ENCODE results near the gene CELF6.

CELF6 gene

DNA sequence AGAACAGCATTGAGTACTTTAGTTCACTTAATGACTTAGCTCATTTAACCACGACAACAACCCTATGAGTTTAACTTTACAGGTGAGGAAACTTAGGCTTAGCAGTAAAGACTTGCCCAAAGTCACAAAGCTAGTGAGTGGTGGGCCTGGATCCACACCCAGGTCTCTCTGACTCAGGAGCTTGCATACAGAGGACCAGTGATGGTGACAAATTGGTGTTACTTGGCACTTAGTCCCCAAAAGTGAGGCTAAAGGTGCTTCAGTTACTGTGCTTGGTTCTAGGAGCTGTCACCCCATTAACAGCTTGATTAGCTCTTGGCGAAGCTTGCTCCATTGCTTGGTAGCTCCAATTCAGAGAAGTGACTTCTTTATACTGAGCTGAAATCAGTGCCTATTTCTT lies 6.1 kb downstream of the CELF6 start:
- H3K36me3 ChIP-seq (ENCODE audit: control insufficient read depth, insufficient read depth, low read length): no peaks in the 10 kb centered on the region
- peaks cover 1% of the 10 kb centered on the region for H3K27me3 ChIP-seq (ENCODE audit: control insufficient read depth, insufficient read depth, low read length)
- H3K4me1 ChIP-seq (ENCODE audit: control insufficient read depth, insufficient read depth, low read length): no peaks in the 10 kb centered on the region
- no peak overlapping the region for H3K4me3 ChIP-seq (ENCODE audit: low read length)
- no peaks in the 10 kb centered on the region for H3K9me3 ChIP-seq (ENCODE audit: control insufficient read depth, low read length)
- H3K9ac ChIP-seq (ENCODE audit: low read length): no peak overlapping the region

DNA sequence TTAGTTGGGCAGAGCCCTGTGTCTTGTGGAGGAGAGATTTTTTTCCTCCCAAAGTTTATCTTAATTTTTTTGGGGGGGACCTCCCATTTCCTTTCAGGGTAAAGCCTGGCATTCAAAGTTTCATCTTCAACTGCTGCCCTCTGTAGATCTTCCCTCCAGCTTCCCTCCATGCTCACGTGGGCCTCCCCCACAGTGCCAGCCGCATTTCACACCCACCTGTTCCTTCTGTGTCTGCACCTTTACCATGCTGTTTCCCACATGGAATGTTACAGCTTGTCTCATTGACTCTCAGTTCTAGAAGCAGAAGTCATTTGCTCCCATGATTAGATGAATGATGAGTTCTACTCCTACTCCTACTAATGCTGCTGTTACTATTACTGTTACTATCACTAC lies 6.5 kb downstream of the CELF6 start:
- H3K36me3 ChIP-seq (ENCODE audit: control insufficient read depth, insufficient read depth, low read length): no peaks in the 10 kb centered on the region
- H3K4me3 ChIP-seq (ENCODE audit: low read length): no peak overlapping the region
- no peak overlapping the region for H3K9ac ChIP-seq (ENCODE audit: low read length)
- no peaks in the 10 kb centered on the region for H3K4me1 ChIP-seq (ENCODE audit: control insufficient read depth, insufficient read depth, low read length)
- no peaks in the 10 kb centered on the region for H3K9me3 ChIP-seq (ENCODE audit: control insufficient read depth, low read length)
- H3K27me3 ChIP-seq (ENCODE audit: control insufficient read depth, insufficient read depth, low read length): no peaks in the 10 kb centered on the region

DNA sequence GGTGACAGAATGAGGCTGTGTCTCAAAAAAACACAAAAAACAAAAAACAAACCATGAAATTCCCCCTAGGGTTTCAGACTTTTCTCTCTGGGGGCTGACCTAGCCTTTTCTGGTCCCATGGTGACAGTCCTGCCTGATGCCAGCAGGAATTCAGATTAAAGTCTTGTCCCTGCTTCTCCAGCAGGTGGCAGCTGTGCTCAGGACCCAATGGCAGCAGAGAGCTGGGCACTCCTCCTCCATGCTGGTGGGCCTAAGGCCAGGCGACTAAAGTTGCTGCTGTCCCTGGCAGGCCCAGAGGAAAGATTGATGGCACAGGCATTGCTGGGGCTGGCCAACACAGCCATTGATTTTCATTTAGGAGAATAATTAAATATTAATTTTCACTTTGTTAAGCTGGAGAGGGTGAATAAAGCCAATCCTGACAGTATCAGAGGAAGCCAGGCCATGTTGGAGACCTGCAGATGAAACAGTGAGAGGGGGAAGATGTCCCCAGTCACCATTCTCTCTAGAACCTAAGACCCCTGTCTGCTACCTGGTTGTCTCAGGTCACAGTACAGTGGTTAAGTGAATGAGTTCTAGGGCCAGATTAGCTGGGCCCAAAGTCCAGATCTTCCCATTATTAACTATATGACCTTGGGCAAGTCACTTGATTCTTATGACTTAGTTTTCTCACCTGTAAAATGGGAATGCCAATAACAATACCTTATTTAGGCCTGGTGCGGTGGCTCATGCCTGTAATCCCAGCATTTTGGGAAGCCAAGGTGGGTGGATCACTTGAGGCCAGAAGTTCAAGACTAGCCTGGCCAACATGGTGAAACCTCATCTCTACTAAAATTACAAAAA lies 7.1 kb downstream of the CELF6 start:
- Histone ChIP-seq H3K9me3 (ENCODE audit: control insufficient read depth, low read length) (no peaks in the 10 kb centered on the region), H3K36me3 (ENCODE audit: control insufficient read depth, insufficient read depth, low read length) (no peaks in the 10 kb centered on the region), H3K9ac (ENCODE audit: low read length) (no peak overlapping the region), H3K4me3 (ENCODE audit: low read length) (no peak overlapping the region), H3K27me3 (ENCODE audit: control insufficient read depth, insufficient read depth, low read length) (no peaks in the 10 kb centered on the region), H3K4me1 (ENCODE audit: control insufficient read depth, insufficient read depth, low read length) (no peaks in the 10 kb centered on the region)

DNA sequence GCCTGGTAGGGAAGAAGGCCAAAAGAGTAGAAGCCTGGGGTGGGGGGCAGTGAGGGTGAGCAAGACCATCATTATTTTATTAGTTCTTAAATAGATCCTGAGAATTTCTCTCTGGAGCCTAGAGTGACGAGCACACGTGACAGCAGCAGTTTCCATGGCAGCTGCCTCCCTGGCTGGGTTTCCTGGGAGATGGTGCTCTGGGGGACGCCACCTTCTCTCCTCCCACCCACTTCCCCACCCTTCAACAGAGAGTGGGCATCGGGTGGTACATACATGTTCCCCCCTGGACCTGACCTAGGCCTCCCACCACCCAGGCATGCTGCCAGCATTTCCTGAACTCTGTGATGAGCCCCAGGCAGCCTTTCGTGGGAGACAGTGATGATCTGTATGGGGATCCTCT lies 12.9 kb downstream of the CELF6 start:
- H3K4me3 ChIP-seq (ENCODE audit: low read length): no peak overlapping the region
- H3K4me1 ChIP-seq (ENCODE audit: control insufficient read depth, insufficient read depth, low read length): no peaks in the 10 kb centered on the region

DNA sequence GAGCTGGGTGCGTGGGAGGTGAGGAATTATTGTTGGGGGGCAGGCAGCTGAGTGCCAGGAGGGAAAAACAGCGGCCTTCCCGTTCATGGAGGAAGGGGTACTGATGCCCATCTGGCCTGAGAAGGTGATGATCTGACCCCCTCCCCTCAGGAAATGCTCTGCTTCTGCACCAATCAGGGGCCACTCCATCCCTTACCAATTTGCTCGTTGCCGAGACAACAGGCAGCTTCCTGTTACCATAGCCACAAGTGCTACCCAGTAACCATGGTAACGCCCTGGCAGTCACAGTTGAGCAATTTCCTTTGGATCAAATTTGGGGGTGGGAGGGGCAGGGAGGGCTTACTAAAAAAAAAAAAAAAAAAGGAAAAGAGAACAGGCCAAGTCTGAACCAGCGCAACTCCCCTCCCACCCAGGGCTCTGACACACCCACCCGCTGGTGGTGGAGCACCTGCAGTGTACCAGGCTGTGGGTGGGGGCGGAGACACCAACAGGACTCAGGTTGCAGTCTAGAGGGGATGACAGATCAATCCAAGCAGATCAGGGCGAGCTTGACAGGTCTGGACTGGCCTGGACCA lies 13.7 kb downstream of the CELF6 start:
- Histone ChIP-seq H3K9me3 (ENCODE audit: control insufficient read depth, low read length) (no peaks in the 10 kb centered on the region), H3K27me3 (ENCODE audit: control insufficient read depth, insufficient read depth, low read length) (no peaks in the 10 kb centered on the region), H3K4me3 (ENCODE audit: low read length) (no peak overlapping the region), H3K9ac (ENCODE audit: low read length) (no peak overlapping the region), H3K4me1 (ENCODE audit: control insufficient read depth, insufficient read depth, low read length) (no peaks in the 10 kb centered on the region), H3K36me3 (ENCODE audit: control insufficient read depth, insufficient read depth, low read length) (no peaks in the 10 kb centered on the region)

More for the DNA sequence above, 12.9 kb downstream of the CELF6 start:
- H3K27me3 ChIP-seq (ENCODE audit: control insufficient read depth, insufficient read depth, low read length): no peaks in the 10 kb centered on the region
- H3K9ac ChIP-seq (ENCODE audit: low read length): no peak overlapping the region
- no peaks in the 10 kb centered on the region for H3K36me3 ChIP-seq (ENCODE audit: control insufficient read depth, insufficient read depth, low read length)
- H3K9me3 ChIP-seq (ENCODE audit: control insufficient read depth, low read length): no peaks in the 10 kb centered on the region

DNA sequence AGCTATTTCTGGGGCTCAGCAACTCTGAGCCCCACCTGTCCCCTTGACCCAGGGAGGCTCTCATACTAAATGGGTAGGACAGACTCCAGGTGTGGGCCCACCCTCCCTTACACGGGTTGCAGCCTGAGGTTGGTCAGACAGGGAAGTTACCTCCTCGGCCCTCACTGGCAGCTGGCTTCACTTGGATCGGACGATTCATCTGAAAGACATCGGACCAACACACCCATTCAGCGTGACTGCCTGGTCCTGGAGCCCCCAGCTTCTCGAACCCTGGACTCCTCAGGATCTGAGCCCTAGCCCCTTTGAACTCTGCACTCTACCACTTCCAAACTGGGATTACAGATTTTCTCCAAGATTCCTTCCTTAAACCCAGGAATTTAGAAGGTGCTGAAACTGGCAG lies 15.4 kb downstream of the CELF6 start:
- Histone ChIP-seq H3K9ac (ENCODE audit: low read length) (no peak overlapping the region), H3K9me3 (ENCODE audit: control insufficient read depth, low read length) (no peaks in the 10 kb centered on the region), H3K27me3 (ENCODE audit: control insufficient read depth, insufficient read depth, low read length) (no peaks in the 10 kb centered on the region), H3K4me1 (ENCODE audit: control insufficient read depth, insufficient read depth, low read length) (no peaks in the 10 kb centered on the region), H3K36me3 (ENCODE audit: control insufficient read depth, insufficient read depth, low read length) (no peaks in the 10 kb centered on the region), H3K4me3 (ENCODE audit: low read length) (no peak overlapping the region)

DNA sequence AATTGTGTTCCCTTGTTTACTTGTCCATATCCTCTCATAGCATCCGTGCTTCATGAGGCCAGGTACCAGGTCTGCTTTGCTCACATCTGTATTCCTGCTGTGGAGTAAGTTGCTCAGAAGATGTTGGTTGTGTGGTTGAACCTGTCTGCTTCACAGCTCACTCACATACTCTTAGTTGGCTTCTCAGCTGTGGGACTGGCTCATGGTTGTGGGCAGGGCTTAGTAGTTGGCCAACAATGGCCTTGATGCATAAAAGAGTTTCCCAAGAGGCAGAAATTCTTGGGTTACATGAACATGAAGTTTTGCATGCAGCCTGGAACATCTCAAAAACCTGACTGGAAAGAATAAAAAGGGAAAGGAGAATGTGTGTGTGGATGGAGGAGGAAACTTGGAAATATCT lies 17.0 kb downstream of the CELF6 start:
- no peaks in the 10 kb centered on the region for H3K27me3 ChIP-seq (ENCODE audit: control insufficient read depth, insufficient read depth, low read length)
- no peak overlapping the region for H3K9ac ChIP-seq (ENCODE audit: low read length)
- no peaks in the 10 kb centered on the region for H3K4me1 ChIP-seq (ENCODE audit: control insufficient read depth, insufficient read depth, low read length)
- H3K4me3 ChIP-seq (ENCODE audit: low read length): no peak overlapping the region
- H3K9me3 ChIP-seq (ENCODE audit: control insufficient read depth, low read length): no peaks in the 10 kb centered on the region
- no peaks in the 10 kb centered on the region for H3K36me3 ChIP-seq (ENCODE audit: control insufficient read depth, insufficient read depth, low read length)

DNA sequence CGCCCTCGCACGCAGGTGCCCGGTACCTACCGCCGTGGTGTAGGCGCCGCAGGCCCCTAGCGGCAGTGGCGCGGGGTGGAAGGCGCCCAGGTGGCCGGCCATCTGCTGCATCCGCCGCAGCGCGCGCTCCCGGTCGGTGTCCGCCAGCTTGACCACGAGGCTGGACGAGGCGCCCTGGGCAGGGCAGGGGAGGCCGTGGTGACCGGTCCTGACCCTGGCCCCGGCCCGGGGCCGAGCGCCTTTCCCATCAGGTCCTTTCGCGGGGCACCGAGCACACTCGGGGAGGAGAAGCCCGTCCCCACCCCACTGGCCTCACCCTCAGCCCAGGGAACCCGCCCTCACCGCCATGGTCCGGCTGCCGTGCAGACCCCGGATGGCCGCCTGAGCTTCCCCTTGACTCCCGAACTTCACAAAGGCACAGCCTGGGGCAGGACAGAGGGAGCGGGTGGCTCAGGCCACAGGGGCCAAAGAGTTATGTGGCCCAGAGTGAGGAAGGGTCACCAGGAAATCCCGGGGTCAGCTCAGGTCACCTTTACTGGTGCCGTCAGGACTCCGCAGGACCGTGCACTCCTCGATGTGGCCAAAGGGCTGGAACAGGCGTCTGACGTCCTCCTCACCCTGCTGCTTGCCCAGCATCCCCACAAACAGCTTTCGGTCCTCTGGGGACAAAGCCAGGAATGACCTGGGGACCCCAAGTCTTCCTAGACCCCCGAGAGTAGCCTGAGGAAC lies 30.2 kb downstream of the CELF6 start:
- no peaks in the 10 kb centered on the region for H3K27me3 ChIP-seq (ENCODE audit: control insufficient read depth, insufficient read depth, low read length)
- no peaks in the 10 kb centered on the region for H3K36me3 ChIP-seq (ENCODE audit: control insufficient read depth, insufficient read depth, low read length)
- H3K4me3 ChIP-seq (ENCODE audit: low read length): no peak overlapping the region
- no peak overlapping the region for H3K9ac ChIP-seq (ENCODE audit: low read length)
- no peaks in the 10 kb centered on the region for H3K4me1 ChIP-seq (ENCODE audit: control insufficient read depth, insufficient read depth, low read length)
- H3K9me3 ChIP-seq (ENCODE audit: control insufficient read depth, low read length): no peaks in the 10 kb centered on the region

DNA sequence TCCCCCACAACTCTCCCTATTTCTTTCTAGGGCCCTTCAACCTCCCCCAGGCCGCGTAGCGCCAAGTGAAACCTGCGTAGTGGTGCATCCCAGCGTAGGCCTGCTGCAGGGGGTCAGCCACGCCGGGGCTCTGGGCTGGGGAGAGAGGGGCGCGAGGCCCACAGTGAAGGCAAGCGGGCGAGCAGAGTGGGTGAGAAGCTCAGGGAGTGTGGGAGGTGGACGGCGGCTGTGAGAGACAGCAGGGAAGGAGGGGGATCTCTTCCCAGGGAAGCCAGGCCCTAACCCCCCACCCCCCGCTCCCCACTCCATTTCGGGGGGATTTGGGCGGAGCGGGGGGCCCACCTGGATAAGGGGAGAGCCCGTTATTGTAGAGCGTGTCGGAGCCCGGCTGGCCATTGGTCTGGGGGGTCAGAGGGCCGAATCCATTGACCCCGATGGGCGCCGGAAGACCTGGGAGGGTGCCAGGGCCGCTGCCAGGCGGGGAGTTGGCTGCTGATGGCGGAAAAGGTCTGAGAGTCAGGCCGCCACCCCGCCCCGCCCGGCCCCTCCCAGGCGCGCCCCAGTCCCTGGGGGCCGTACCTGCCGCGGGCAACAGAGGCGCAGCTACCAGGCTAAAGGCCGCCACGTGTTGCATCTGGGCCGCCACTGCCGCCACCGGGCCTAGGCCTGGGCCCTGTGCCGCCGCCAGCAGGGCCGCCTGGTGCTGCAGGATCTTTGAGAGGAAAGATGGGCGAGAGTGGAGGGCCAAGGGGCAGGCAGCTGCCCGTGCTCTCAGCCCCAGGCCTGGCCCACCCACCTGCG lies 31.0 kb downstream of the CELF6 start:
- Histone ChIP-seq H3K4me1 (ENCODE audit: control insufficient read depth, insufficient read depth, low read length) (no peaks in the 10 kb centered on the region), H3K9ac (ENCODE audit: low read length) (no peak overlapping the region), H3K9me3 (ENCODE audit: control insufficient read depth, low read length) (no peaks in the 10 kb centered on the region), H3K36me3 (ENCODE audit: control insufficient read depth, insufficient read depth, low read length) (no peaks in the 10 kb centered on the region), H3K4me3 (ENCODE audit: low read length) (no peak overlapping the region), H3K27me3 (ENCODE audit: control insufficient read depth, insufficient read depth, low read length) (no peaks in the 10 kb centered on the region)

DNA sequence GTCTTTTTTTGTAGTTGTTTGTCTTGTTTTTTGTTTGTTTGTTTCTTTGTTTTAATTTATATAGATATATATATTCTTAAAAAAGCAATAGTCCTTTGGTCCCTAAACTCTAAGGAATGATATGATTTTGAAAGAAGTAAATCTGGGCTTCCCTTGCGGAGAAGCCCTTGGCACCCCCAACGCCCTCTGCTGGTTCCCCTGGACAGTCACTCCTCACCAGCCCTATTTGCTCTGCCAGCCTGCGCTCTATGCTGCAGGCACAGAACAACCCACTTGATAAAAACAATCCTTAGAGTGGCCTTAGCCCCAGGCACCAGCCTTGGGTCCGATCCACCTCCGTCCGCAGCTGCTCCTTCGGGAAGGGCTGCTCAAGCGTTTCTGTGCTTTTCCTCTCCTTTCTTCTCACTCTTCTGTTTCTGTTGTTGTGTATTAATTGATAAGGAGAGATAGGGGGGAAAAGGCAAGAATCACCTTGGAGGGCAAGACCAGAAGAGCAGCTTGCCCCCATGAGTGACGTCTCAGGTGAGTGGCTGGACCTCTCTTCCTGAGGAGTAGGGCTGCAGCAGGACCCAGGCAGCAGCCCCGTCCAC lies 33.9 kb downstream of the CELF6 start:
- no peaks in the 10 kb centered on the region for H3K9me3 ChIP-seq (ENCODE audit: control insufficient read depth, low read length)
- H3K27me3 ChIP-seq (ENCODE audit: control insufficient read depth, insufficient read depth, low read length): no peaks in the 10 kb centered on the region
- H3K36me3 ChIP-seq (ENCODE audit: control insufficient read depth, insufficient read depth, low read length): no peaks in the 10 kb centered on the region
- no peak overlapping the region for H3K4me3 ChIP-seq (ENCODE audit: low read length)
- no peaks in the 10 kb centered on the region for H3K4me1 ChIP-seq (ENCODE audit: control insufficient read depth, insufficient read depth, low read length)
- H3K9ac ChIP-seq (ENCODE audit: low read length): no peak overlapping the region

DNA sequence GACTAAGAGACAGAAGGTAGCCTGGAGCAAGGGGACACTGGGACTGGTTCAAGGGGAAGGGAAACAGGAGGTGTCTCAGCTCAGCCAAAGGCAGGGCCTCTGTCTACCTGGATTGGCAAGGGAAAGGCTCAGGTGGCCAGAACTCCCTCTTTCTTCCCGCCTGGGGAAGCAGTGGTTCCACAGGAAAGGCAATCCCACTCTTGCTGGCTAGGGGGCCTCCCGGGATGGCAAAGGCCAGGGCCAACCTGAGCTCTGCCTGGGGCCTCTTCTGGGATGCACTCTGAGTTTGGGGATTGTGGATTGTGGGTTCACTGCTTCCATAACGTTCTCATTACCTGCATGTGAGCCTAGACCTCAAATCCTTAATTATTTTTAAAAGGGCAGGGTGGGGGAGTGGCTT lies 34.6 kb downstream of the CELF6 start:
- no peaks in the 10 kb centered on the region for H3K9me3 ChIP-seq (ENCODE audit: control insufficient read depth, low read length)
- H3K4me1 ChIP-seq (ENCODE audit: control insufficient read depth, insufficient read depth, low read length): no peaks in the 10 kb centered on the region
- H3K4me3 ChIP-seq (ENCODE audit: low read length): no peak overlapping the region
- no peaks in the 10 kb centered on the region for H3K27me3 ChIP-seq (ENCODE audit: control insufficient read depth, insufficient read depth, low read length)
- H3K9ac ChIP-seq (ENCODE audit: low read length): no peak overlapping the region
- no peaks in the 10 kb centered on the region for H3K36me3 ChIP-seq (ENCODE audit: control insufficient read depth, insufficient read depth, low read length)

Measured in mucosa of stomach (tissue), 1 donor.